Measurements from ENCODE around the gene LETM1.

LETM1 gene

GRCh38 chr4:1788254-1788973 lies 67.5 kb downstream of the LETM1 start:
- no peak for DNase-seq (ENCODE audit: low spot score)
- no peak for TF ChIP-seq CTCF (IDR thresholded peaks at IDR 0.05)

GRCh38 chr4:1787411-1788077 lies 68.4 kb downstream of the LETM1 start:
- no peak for TF ChIP-seq CTCF (IDR thresholded peaks at IDR 0.05)
- DNase-seq (ENCODE audit: low spot score) = no peak
- H3K27ac ChIP-seq = no peak overlapping the region
- no peak overlapping the region for H3K4me3 ChIP-seq

More at GRCh38 chr4:1788254-1788973, 67.5 kb downstream of the LETM1 start:
- no peak overlapping the region for H3K27ac ChIP-seq
- H3K4me3 ChIP-seq = no peak overlapping the region

- no peak overlapping the region for H3K27ac ChIP-seq
- no peak for TF ChIP-seq CTCF (IDR thresholded peaks at IDR 0.05)
- no peak for DNase-seq (ENCODE audit: low spot score)
- no peak overlapping the region for H3K4me3 ChIP-seq
Measured at GRCh38 chr4:1786544-1787362, 69.2 kb downstream of the LETM1 start.

- Histone ChIP-seq H3K27ac (no peak overlapping the region), H3K4me3 (no peak overlapping the region)
- DNase-seq (ENCODE audit: low spot score) = no peak
- TF ChIP-seq CTCF (IDR thresholded peaks at IDR 0.05) = no peak
Measured at GRCh38 chr4:1785592-1785991, 70.4 kb downstream of the LETM1 start.

GRCh38 chr4:1784789-1785591 lies 71.0 kb downstream of the LETM1 start:
- DNase-seq (ENCODE audit: low spot score) = no peak
- peak overlapping the region in 1 of 2 donors; percentile 25 for H3K27ac ChIP-seq
- no peak for TF ChIP-seq CTCF (IDR thresholded peaks at IDR 0.05)

GRCh38 chr4:1784395-1784788 lies 71.6 kb downstream of the LETM1 start:
- no peak for DNase-seq (ENCODE audit: low spot score)
- TF ChIP-seq CTCF (IDR thresholded peaks at IDR 0.05) = no peak
- H3K4me3 ChIP-seq = no peak overlapping the region
- H3K27ac ChIP-seq = no peak overlapping the region

More at GRCh38 chr4:1784789-1785591, 71.0 kb downstream of the LETM1 start:
- no peak overlapping the region for H3K4me3 ChIP-seq
